NOMO-1 treated with dmso at 0.1 percent for 144 hours (cell line): ENCODE results near the gene USP5.
A peak's percentile ranks its signal among the peaks of the same experiment; 100 is the strongest.

Experiments used
- DNase-seq: peaks from one replicate; lab custom pipeline; 2025; ENCODE audit not compliant: unreplicated experiment; lab: John Stamatoyannopoulos, UW

USP5 gene

DNA sequence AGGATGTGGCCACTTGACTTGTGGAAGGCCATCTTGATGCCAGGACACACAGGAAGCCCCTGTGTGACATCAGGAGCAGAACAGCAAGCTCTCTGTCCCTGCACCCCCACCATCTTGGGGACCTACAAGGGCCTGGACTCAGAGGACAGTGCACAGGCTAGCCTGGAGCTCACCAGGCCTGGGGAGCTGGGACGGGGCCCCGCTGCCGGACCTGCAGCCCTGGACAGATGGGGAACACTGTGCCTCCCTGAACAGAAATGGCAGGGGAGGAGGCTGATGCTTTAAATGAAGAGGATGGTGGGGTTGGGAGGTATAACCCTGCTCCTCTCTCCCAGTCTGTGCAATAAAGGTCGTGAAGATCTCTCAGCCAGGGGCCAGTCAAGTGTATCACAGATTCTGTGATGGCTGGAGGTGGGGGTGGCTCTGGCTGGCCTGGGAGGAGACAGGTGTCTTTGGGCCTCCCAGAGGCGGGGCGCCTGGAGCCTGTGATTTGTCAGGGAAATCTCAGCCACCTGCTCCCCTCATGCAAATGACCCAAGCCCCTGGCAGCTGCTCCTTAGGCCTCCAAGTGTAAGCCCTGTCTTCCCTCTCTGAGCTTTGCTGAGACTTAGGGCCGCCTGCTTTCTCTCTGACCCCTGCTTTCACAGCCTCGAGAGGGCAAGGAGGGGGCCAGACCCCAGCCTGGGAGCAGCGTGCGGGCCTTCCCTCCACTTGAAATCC, 12.3 kb upstream of the USP5 start:
- no peak for DNase-seq

DNA sequence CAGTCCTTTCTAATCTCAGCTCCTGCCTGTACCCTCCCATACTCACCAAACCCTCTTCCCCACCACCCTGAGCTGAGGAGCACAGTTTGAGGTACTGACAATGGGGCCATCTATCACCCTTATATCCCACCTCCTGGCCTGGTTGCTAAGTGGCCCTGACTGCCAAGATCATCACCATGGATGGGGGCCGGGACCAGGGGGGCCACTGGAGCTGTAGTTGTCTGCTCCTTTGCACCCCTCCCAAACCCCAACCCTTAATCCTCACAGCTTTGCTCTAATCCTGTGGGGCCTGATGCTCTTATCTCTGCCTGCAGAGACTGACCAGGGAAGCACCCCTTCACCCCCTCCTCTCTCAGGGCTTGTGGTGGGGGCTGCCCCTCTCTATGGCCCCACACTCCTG, 11.6 kb upstream of the USP5 start:
- no peak for DNase-seq

DNA sequence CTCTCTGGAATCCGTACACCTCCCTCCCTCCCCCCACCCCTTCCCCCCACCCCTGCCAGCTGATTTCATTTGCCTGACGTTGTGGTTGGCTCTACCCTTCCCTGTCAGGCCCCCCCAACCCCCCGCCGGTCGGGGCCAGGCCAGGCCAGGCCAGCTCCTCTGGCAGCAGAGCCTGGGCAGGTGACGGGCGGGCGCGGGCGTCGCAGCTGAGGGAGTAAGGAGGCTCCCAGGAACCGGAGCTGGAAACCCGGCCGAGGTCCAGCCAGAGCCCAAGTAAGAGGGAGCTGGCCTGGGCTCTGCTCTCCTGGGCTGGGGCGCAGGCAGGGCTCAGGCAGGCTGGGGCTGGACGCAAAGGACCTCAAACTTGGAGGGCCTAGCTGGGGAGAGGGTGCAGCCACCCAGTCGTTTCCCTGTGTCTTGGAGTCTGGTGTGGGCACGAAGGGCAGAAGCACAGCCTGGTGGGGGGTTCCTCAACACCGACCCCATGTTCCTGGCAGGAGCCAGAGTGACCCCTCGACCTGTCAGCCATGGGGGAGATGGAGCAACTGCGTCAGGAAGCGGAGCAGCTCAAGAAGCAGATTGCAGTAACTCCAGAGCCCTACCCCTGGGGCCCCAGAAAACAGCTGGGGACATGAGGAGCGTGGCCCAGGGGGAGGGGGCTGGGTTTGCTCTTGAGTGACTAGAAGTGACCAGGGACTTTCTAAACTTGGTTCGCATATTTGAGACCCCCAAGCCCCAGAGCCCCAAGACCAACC, 11.0 kb upstream of the USP5 start, which contains the start of gene GNB3:
Gene GNB3, plus strand, starts transcription at position 165 of the 755 bp plus-strand sequence. Its CDS starts 363 bp downstream, at position 528.
- no peak for DNase-seq

DNA sequence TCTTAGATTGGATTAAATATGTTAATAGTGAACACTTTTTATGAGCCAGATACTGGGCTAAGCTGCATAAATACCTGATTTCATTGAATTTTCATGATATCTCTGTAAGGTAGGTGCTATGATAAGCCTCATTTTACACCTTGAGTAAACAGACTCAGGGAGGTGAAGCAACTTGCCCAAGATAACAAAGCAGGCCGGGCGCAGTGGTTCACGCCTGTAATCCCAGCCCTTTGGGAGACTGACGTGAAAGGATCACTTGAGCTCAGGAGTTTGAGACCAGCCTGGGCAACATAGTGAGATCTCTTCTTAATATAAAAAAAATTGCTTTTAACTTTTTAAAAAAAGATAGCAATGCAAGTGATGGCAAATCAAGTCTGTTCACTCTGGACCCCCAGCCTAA, 9.9 kb upstream of the USP5 start:
- no peak for DNase-seq

DNA sequence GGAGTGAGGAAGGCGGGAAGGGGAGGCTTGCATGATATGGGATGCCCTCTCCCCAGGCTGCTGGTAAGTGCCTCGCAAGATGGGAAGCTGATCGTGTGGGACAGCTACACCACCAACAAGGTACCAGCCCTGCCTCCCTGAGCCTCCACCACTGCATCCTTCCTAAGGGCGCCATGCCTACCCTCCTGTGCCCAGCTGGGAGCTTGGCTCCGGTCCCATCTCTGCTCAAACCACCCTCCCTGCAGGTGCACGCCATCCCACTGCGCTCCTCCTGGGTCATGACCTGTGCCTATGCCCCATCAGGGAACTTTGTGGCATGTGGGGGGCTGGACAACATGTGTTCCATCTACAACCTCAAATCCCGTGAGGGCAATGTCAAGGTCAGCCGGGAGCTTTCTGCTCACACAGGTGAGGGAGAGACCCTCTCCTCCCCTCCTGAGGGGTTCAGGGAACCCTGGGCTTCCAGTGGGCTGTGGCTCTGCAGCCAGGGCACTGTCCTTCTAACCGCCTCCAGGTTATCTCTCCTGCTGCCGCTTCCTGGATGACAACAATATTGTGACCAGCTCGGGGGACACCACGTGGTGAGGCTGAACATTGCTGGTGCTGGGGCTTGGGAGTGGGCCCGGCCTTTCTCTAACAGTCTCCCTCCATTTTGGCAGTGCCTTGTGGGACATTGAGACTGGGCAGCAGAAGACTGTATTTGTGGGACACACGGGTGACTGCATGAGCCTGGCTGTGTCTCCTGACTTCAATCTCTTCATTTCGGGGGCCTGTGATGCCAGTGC, 8.6 kb upstream of the USP5 start:
- DNase-seq = no peak

DNA sequence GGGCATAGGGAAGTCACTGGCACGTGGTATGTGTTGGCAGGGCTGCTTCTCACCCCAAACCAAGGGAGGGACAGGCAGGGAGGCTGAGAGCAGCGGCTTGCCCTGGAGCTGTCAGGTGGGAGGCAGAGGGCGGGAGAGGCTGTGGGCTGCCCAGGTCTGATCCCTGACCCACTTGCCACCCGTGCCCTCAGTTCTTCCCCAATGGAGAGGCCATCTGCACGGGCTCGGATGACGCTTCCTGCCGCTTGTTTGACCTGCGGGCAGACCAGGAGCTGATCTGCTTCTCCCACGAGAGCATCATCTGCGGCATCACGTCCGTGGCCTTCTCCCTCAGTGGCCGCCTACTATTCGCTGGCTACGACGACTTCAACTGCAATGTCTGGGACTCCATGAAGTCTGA, 6.6 kb upstream of the USP5 start:
- DNase-seq = no peak

DNA sequence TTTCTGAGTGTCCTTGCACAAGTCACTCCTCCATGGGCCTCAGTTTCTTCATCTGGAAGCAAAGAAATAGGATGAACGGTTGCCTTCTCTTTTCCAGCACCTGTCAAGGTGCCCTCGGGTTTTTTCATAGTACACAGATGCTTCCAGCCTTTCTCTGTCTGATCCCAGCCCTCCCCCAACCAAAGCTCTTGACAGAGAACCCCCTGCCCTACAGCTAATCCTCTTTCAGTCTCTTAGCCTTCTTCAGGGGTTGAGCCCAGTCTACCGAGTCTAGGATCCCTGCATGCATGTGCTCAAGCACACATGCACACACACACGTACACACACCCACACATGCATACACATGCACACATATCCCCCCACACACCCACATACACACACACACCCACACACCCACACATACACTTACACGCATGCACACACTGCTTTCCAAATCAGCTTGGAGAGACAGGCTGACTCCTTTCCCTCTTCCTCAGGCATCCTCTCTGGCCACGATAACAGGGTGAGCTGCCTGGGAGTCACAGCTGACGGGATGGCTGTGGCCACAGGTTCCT, 5.6 kb upstream of the USP5 start:
- no peak for DNase-seq

DNA sequence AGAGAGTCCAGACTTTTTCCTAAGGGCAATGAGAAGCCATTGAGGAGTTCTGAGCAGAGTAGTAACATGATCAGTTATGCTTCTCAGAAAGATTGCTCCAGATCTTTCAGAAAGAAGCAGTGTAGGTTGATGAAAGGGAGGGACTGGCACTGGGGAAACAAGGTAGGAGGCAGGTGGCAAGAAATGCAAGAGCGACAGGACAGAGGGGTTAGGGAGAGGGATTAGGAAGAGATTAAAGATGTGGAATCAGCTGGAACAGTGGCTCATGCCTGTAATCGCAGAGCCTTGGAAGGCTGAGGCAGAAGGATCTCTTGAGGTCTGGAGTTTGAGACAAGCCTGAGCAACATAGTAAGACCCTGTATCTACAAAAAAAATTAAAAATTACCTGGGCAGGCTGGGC, 4.3 kb upstream of the USP5 start:
- DNase-seq = no peak

DNA sequence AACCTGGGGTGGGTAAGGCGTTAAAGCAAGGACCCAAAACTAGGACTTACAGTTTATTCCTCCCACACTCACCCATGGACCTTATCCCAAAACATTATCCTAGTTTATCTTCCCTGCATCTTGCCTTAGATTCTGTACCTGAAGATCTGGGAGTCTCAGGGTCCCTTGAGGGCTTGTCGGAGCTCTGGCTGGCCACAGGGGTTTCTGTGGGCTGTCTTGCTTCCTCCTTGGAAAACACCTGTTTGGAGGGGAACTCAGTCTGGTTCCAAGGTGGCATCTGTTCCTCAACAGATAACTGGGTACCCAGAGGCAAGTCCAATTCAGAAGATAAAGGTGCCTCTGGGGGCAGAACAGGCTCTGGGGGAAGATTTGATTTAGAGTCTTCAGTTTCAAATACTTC, 2.5 kb upstream of the USP5 start:
- no peak for DNase-seq

DNA sequence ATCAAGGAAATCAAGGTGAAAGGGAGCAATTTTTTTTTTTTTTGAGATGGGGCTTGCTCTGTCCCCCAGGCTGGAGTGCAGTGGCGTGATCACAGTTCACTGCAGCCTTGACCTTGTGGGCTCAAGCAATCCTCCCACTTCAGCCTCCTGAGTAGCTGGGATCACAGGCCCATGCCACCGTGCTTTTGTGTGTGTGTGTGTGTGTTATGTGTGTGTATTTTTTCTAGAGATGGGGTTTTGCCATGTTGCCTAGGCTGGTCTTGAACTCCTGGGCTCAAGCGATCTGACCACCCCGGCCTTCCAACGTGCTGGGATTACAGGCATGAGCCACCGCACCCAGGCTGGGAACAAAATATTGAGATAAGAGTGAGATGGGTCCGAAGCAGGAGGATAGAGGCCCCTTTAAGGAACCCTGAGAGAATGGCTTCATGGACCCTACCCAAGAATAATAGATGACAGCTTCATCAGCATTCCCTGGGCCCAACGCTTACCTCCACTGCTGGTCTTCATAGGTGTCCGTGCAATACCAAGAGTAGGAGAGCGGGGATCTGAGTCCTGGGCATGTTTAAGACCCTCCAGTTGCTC, 1.9 kb upstream of the USP5 start:
- no peak for DNase-seq

DNA sequence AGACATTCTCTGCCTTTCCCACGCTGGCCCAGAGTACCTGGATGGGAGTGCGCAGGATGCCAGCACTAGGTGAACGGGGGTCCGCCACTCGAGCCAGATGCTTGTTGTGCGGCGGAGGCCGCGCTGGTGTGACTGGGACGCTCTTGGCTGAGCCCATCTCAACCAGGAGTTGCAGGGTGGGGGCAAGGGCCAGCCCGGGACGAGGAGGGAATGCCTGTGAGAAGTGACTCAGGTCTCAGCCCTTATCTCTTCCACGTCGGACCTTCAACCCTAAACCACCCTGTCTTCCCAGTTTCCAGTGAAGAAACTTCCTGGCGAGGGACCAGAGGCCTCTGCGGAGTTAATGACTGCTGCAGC, 1.2 kb upstream of the USP5 start:
- DNase-seq = no peak

DNA sequence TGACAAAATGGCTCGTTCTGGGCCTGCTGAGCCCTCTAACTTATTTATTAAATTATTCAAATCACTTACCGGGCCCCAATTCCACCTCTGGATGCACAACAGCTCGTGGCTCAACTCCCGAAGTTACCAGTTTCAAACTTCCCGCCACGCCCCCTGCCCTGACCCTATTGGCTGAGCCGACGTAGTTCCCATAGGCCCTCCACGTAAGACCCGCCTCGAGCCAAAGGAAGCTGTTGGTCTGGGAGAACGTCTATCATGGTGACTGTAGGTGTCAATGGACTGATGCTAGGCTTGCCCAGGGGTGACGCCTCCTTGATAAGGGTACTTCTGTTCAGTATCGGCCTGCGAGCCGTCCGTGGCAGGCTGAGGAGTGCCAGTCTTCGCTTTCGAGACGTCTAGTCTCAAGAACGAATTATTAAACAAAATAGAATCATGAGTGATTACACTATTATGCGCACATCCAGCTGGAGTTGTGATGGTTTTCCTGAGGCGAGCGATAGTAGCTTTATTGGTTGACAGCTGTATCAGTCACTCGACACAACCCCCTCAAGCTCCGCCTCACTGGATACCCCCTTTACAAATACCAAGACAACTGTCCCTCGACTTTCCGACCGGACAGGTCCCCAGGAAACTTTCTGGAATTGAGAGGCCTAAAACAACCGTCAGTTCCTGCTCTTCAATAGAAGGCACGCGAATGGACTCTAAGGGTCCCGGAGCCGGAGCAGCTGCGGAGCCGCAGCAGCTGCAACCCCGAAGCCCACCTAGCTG, 613 bp upstream of the USP5 start, which contains the start of gene CDCA3:
Gene CDCA3, minus strand, starts transcription at position 134 of the 768 bp plus-strand sequence. CDS start 334 bp downstream, outside the sequence.
- DNase-seq = peak; percentile 98

DNA sequence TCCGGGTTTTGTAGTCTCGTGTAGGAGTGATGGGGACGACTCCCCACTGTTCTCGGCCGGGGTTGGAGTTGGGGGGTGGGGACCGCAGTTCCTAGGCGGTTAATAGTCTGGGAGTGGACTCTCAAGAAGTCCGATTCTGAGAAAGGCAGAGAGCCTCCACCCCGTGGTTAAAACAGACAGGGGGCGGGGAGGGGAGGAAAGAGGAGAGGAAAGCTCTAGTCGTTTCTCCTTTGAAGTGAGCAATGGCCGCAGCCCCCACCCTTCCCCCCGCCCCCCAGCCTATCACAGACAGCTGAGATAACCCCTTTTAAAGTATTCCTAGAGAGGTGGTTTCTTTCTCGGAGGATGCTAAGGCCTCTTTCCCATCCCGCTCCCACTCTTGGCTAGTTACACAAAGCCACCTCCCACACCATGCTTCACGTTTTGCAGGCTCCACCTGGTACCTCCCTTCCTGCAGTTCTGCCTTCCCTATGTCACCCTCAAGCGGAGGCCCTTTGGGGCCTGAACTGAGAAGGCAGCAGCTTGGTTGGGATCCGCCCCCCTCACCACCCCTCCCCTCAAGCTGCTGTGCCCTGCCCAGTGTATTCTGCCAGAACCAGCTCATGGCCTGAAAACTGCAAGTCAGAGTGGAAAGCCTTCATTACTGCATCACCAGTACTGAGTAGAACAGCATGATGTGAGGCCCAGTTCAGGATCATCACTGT, 853 bp downstream of the USP5 start:
- no peak for DNase-seq

DNA sequence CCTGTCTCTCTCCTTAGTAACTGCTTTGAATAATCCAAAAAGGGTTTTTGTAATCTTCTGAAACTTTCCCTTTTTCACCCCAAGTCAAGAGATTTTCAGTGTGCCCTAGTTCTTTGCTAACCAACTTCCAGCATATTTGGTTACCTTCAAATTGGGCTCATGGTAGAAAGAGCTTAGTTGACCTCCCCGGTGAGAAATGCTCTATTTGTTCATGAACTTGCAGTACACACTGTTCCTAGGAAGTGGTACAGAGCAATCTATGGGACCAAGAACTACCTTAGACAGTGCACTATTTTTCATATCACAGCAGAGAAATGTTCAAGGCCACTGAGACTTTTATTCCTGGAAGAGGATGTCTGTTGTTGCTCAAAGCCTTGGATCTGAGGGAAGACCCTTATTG, 1.7 kb downstream of the USP5 start:
- DNase-seq = no peak

DNA sequence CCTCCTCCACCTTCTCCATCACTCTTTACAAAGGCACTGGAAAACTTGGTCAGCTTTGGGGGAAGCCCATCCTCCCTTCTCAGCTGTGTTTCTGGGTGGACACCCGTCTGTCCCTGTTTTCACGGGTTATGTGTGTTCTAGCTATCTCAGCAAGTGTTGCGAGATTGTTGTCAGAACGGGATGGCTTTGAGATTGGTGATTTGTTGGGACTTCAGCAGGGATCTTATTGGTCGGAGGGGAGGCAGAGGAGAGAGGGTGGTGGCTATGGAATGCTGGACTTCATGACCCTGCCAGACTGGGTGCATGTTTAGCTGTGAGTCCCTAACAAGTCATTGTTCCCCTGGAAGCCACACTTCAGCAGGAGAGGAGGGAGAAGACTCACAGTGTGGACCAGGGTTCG, 2.1 kb downstream of the USP5 start:
- DNase-seq = no peak

DNA sequence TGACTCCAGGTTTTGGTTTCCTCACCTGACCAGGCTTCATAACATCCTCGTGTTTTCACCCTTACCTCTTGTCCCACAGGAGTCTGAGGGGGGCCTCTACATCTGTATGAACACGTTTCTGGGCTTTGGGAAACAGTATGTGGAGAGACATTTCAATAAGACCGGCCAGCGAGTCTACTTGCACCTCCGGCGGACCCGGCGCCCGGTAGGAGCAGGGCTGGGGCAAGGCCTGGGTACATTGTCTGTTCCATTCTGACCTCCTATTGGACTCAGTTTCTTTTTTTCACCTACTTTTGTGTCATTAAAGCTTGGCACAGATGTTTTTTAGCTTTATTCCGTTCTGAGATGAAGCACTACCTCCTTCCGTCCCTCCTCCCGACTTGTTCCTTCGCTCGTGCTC, 3.4 kb downstream of the USP5 start:
- no peak for DNase-seq

DNA sequence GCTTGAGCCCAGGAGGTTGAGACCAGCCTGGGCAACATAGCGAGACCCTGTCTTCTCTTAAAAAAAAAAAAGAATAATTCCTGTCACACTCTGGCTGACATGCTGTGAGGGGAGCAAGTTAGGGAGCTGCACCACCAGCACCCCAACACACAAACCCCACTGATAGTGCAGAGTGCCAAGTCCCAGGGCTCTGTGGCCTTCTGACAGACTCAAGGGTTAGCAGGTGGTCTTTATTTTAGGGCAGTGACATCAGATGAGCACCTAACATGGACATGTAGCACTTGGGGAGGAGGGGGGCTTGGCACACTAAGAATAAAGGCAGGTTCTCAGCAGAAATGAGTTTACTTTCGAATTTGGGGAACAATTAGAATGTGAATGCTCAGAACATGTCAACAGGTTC, 6.8 kb downstream of the USP5 start:
- no peak for DNase-seq

DNA sequence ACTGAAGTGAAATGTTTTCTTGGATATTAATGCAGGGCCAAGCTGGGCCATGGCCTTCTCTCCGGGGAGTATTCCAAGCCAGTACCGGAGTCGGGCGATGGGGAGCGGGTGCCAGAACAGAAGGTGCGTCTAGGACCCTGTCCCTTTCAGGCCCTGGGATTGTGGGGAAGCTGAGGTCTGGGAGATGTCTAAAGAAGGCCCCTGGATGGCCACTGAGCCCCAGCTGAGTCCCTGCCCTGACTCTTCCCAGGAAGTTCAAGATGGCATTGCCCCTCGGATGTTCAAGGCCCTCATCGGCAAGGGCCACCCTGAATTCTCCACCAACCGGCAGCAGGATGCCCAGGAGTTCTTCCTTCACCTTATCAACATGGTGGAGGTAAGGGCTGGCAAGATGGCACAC, 8.2 kb downstream of the USP5 start:
- no peak for DNase-seq

DNA sequence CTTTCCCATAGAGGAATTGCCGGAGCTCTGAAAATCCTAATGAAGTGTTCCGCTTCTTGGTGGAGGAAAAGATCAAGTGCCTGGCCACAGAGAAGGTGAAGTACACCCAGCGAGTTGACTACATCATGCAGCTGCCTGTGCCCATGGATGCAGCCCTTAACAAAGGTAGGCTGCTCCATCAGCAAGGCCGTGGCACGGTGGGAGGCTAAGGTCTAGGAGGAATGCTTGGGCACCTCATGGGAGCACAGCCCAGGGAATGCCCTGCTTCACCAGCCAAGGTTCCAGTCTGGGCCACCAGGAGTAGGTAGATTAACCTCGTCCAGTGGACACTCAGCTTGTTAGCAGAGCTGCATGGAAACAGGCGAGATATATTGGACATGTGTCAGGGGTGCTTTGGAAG, 9.0 kb downstream of the USP5 start:
- DNase-seq = no peak

DNA sequence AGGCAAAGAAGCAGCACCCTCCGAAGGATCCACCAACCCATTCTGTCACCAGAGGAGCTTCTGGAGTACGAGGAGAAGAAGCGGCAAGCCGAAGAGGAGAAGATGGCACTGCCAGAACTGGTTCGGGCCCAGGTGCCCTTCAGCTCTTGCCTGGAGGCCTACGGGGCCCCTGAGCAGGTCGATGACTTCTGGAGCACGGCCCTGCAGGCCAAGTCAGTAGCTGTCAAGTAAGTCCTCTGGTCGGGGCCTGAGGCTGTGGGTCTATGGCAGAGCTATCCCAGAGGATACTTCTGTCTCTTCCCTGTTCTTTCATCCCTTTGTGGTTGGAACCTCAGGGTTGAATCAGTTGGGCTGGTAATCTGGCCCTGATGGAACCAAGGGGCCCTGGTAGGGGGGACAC, 9.4 kb downstream of the USP5 start:
- DNase-seq = no peak
